Measurements from ENCODE around the gene DOCK2.

The DOCK2 gene

DNA sequence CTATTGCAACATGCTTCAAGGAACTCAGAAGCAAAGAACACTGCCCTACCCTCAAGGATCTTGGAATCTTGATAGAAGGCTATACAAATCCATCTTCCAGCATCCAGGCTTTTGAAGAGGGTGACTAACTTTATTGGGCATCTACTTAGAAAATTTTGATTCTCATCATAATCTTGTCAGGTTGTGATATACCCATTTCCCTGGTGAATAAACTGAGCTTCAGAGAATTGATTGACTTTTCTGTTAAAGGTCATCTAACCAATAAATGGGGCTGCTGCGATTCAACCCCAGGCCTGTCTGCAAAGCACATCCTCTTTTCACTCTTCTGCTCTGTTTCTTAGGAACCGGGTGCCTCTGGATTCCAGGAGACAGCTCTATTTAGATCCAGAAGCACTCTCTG, 363.1 kb downstream of the DOCK2 start:
- no peak for DNase-seq

DNA sequence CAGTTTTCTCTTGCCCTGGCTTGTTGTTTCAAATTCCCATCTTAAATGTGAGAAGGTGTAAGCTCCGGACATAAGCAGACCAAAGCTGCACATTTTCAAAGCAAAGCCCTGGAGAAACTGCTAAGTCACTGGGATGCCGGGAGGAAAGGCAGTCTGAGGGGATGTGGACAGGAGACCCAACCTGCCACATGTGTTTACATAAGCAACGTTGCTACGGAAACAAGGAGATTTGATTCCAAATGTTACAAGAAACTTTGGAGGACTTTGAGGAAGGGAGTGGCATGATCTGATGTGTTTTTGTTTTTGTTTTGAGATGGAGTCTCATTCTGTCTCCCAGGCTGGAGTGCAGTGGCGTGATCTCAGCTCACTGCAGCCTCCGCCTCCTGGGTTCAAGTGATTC, 368.9 kb downstream of the DOCK2 start:
- peak; percentile 2 for DNase-seq

DNA sequence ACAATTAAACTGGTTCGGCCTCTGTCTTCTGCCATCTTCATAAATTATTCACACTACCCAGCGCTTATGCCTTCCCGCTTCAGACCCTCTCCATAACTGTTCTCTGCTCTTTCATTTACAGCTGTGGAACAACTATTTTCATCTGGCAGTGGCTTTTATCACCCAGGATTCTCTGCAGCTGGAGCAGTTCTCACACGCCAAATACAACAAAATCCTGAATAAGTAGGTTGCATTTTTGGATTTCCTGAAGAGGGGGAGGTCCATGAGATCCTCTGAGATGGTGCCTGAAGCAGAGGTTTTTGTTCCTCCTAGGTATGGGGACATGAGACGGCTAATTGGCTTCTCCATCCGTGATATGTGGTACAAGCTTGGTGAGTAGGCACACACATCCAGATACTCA, 371.3 kb downstream of the DOCK2 start:
- no peak for DNase-seq

- no peak for DNase-seq
Observed at GRCh38 chr5:170010595-170010994, 373.5 kb downstream of the DOCK2 start.

DNA sequence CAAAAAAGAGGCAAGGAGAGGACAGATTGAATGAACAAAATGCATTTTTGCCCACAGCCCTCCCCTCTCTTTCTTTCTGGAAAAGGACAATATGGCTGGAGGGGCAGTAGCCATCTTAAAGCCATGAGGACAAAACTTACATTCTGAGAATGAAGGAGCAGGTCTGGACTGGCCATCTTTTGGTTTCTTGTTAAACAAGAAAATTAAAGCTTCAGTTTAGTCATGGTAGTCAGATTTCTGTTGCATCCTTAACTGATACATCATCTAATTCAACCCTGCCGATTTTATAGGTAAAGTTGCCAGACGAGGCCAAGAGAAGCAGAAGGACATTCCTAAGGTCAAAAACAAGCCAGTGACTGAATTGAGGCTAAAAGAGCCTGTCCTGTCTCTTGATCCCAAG, 374.7 kb downstream of the DOCK2 start:
- no peak for DNase-seq

DNA sequence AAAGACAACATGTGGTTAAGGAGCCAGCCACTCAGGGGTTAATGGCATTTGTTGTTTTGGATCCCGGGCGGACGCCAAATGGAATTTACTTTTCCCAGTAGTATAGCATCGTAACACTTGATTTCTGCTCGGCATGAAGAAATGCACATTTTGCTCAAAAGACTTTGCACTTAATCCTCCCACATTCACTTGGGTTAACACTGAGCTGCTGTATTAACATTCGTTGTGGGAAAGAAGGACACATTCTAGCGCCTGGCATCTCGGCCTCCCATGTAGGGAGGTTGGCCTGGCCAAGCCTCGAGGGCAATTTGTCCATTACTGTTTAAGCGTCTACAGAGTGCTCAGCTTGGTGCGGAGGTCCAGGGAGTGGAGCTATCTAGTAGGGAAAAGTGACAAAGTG, 375.5 kb downstream of the DOCK2 start:
- DNase-seq: no peak

GRCh38 chr5:170020423-170020822, 383.3 kb downstream of the DOCK2 start:
- DNase-seq: no peak

DNA sequence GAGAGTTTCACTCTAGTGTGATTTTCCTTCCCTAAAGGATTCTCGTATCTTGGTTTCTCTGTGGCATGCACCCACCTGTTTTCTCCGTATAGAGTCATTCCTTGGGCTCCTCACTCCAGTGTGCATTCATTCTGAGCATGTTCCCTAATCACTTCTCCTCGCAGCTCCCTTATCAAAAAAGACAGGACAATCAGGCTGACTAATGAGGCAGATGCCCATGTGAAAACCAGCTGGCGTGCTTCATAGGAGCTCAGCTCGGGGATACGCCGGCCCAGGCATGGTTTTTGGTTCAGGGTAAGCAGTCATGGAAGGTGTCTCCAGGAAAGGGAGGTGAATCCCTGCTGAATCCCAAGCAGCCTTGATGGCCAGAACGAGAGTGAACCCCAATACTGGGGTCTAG, 384.4 kb downstream of the DOCK2 start:
- DNase-seq: peak; percentile 62

DNA sequence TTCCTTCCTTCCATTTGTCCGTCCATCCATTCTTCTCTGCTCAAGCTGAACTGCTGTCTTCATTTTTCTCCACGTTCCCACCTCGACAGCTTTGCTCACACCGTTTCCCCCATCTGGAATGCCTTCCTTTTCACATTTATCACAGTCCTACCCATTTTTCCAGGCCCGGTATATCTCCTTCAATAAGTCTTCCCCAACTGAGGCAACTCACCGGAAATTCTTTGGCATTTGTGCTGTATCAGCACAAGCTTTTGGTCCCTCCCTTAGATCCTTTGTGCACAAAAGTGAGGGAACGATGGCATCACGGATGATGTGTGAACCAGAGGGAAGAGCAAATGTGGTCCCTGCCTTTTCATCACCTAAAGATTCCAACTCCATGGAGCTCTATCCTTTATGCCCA, 388.8 kb downstream of the DOCK2 start:
- DNase-seq: no peak

GRCh38 chr5:170028124-170028523, 391.0 kb downstream of the DOCK2 start:
- no peak for DNase-seq

DNA sequence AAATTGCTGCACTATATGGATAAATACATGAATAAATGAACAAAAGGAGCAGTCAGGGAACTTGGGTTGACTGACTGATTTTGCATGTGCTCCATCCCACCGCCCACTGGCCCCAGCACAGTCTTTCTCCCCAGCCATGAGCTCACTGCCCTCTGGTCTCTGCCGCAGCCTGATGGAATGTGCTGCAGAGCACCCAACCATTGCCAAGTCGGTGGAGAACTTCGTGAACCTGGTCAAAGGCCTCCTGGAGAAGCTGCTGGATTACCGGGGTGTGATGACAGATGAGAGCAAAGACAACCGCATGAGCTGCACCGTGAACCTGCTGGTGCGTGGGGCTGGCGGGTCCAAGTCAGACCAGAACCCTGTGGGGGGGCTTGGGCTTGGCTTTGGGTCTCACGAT, 397.2 kb downstream of the DOCK2 start:
- no peak for DNase-seq

DNA sequence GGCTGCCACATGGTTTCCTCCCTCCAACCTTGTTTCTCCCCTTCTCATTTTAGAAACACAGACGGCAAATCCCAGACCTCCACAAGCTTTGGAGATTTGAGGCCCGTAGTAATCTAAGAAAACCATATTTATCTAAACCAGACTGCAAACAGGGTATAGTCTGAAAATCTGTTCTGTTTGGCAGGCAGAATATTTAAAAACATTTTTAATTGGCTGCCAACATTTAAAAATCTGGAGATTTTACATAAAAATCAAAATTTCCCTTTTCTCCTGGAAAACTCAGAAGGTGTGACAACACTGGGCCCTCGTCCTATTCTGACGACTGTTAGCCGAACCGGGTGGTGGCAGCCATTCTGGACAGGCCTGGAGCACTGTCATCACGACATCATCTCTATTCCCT, 401.2 kb downstream of the DOCK2 start:
- DNase-seq: no peak

- no peak for DNase-seq
Observed at GRCh38 chr5:170039830-170040229, 402.8 kb downstream of the DOCK2 start.

DNA sequence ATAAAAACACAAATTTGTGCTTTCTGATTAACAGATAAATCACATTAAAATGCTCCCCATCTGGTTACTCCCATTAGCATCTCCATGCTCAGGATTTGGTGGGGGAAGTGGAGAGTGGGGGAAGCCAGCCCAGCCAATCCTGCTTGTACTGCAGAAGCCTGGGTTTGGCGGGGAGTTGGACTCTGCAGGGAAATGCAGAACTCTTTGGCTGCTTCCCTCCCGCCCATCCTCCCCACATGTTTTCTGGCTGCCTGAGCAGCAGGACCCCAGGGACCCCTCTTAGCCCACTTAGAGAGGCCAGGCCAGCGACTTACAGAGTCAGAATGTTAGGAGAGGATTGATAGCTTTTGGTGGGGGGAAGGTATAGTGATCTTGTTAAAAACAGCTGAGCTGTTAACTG, 409.2 kb downstream of the DOCK2 start:
- peak; percentile 57 for DNase-seq

- DNase-seq: no peak
Observed at GRCh38 chr5:170049713-170050112, 412.6 kb downstream of the DOCK2 start.

DNA sequence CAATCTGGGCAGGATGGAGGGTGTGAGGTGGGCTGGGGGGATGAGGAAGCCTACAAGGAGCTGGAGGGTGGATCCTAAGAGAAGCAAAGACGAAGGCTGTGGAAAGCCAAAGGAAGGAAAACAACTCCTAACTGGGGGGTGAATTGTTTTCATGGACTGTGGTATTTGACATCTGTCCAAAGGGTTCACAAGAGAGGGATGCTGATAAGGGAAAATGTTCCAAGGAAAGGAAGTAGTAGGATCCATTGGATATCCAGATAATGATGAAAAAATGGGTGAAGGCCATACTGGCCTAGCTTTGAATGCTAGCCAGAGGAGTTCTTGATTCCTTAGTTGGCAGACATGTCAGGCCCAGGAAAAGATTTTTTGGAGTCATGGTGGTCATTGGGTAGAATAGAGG, 416.8 kb downstream of the DOCK2 start:
- DNase-seq: no peak

GRCh38 chr5:170055606-170056005, 418.5 kb downstream of the DOCK2 start:
- no peak for DNase-seq

GRCh38 chr5:170056561-170057267, 419.6 kb downstream of the DOCK2 start:
- DNase-seq: no peak

DNA sequence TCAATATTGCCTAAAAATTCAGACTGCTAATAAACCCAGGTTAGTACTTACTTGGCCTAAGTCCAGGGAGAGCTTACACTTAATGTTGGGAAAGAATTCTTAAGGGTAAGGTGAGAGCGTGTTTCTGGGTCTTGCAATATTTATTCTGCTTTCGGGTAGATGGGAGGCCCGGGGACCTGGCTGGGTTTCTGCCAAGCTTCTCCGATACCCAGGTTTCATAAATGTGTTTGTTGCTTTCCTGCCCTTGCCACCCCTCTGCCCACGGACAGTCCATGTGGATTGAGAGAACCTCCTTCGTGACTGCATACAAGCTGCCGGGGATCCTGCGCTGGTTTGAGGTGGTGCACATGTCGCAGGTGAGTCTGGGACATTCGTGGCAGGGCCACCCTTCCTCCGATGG, 420.2 kb downstream of the DOCK2 start:
- no peak for DNase-seq

DNA sequence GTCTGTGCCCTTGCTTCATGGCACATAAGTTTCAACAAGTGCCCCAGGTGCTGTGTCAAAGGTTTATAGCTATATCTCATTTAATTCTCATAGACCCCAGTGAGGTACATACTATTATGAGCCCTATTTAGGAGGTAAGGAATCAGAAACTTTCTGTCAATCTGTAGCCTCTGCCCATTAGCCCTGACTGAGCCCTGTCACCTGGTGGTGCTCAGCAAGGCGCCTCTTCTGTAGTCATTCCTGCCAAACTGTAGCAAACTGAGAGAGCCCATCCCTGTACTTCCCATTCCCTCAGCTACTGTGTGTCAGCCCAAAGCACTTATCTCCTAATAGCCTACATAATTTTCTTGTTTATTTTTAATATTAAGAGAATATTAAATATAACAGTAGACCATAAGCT, 422.1 kb downstream of the DOCK2 start:
- DNase-seq: no peak

- peak; percentile 62 for DNase-seq
Observed at GRCh38 chr5:170067152-170067551, 430.1 kb downstream of the DOCK2 start.

DNA sequence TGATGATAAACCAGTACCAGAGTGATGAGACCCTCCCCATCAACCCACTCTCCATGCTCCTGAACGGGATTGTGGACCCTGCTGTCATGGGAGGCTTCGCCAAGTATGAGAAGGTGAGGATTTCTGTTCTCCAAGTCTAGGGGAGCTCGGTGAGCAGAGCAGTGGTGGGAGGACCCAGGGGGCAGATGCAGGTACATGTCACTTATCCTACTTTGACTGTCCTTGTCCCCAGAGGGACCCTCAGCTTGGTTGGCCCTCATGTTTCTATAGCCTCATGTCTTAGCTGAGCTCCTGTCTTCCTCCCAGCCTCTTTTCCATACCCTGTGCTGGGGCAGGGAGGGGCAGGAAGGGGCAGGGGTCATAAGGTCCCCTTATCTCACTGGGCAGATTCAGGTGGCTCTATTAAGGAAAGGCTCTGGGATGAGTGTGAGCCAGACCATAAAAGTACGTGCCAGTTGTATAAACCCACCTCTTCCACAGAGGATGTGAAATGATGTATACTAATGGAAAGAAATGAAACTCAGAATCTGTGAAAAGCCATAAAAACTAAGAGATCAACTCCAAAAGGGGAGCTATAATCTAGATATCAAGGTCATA, 430.6 kb downstream of the DOCK2 start:
- no peak for DNase-seq

DNA sequence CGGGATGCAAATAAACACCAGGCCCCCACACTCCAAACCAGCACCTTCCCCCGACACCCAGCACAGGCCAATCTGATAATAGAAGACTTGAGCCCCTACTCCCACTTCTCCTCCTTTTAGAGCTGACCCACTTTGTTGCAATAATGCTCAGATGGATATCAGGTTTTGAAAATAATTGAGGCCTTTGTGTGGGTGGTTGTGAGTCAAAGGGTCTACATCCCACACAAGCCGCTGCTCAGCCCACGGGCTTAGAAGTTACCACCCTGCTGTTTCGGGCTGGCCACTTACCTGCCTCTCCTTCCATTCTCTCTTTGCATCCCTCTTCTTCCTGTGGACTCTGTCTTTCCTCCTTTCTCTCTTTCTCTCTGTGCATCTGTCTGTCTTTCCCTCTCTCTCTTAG, 432.4 kb downstream of the DOCK2 start:
- DNase-seq: no peak

- no peak for DNase-seq
Observed at GRCh38 chr5:170070556-170071412, 433.7 kb downstream of the DOCK2 start.

All from NCI-H2171 treated with DMSO at 0.1 percent for 48 hours (cell line).